ENCODE results near the gene DUSP28. TPM values are rescaled to one million over a fixed set of nuclear protein-coding genes. Genes with fewer than 3 reads are reported as not detected.

Gene DUSP28
- total RNA-seq, 2 donors from 2014 or later: 1.4 to 2.8 TPM

- TF ChIP-seq CTCF (conservative IDR thresholded peaks at IDR 0.05): peak; percentile 75
- no peaks in the 10 kb centered on the region for H3K9me3 Mint-ChIP-seq
- Histone ChIP-seq H3K9ac (ENCODE audit: extremely low read depth, low read length, poor library complexity, severe bottlenecking) (no peak overlapping the region), H3K4me3 (ENCODE audit: low read length) (no peak overlapping the region), H3K27me3 (ENCODE audit: control insufficient read depth, insufficient read depth, low read length, poor library complexity, severe bottlenecking) (no peaks in the 10 kb centered on the region), H3K4me1 (ENCODE audit: control insufficient read depth, insufficient read depth, low read length) (peaks cover 3% of the 10 kb centered on the region), H3K36me3 (ENCODE audit: control insufficient read depth, insufficient read depth, low read length) (peaks cover 8% of the 10 kb centered on the region), H3K9me3 (ENCODE audit: control insufficient read depth, low read length) (no peaks in the 10 kb centered on the region), H3K27ac (ENCODE audit: low read depth, low read length) (no peak overlapping the region)
- peaks cover 8% of the 10 kb centered on the region for H3K4me1 Mint-ChIP-seq
- H3K27me3 Mint-ChIP-seq (ENCODE audit: insufficient read depth): no peaks in the 10 kb centered on the region
- H3K27ac Mint-ChIP-seq: peak overlapping the region; percentile 73
- H3K36me3 Mint-ChIP-seq (ENCODE audit: low read depth): peaks cover 12% of the 10 kb centered on the region
- H3K4me3 Mint-ChIP-seq: no peak overlapping the region
- DNase-seq: peak; percentile 87
- 89 to 92% methylated on average over 15 to 27 of the region's 27 CpGs for WGBS, 2 experiments (ENCODE audit: insufficient coverage in 1 of 2, insufficient read length in 1 of 2)
Measured at GRCh38 chr2:240579771-240580614, 19.8 kb downstream of the DUSP28 start.

GRCh38 chr2:240581811-240582210, 21.7 kb downstream of the DUSP28 start:
- TF ChIP-seq CTCF (conservative IDR thresholded peaks at IDR 0.05): no peak
- H3K4me3 Mint-ChIP-seq: no peak overlapping the region
- H3K27me3 Mint-ChIP-seq (ENCODE audit: insufficient read depth): no peaks in the 10 kb centered on the region
- Histone ChIP-seq H3K4me1 (ENCODE audit: control insufficient read depth, insufficient read depth, low read length) (peaks cover 9% of the 10 kb centered on the region), H3K27ac (ENCODE audit: low read depth, low read length) (no peak overlapping the region), H3K27me3 (ENCODE audit: control insufficient read depth, insufficient read depth, low read length, poor library complexity, severe bottlenecking) (no peaks in the 10 kb centered on the region), H3K4me3 (ENCODE audit: low read length) (no peak overlapping the region), H3K9me3 (ENCODE audit: control insufficient read depth, low read length) (no peaks in the 10 kb centered on the region), H3K36me3 (ENCODE audit: control insufficient read depth, insufficient read depth, low read length) (peaks cover 8% of the 10 kb centered on the region), H3K9ac (ENCODE audit: extremely low read depth, low read length, poor library complexity, severe bottlenecking) (no peak overlapping the region)
- peaks cover 10% of the 10 kb centered on the region for H3K4me1 Mint-ChIP-seq
- DNase-seq: no peak
- H3K36me3 Mint-ChIP-seq (ENCODE audit: low read depth): peaks cover 12% of the 10 kb centered on the region
- H3K9me3 Mint-ChIP-seq: no peaks in the 10 kb centered on the region
- 84 to 100% methylated on average over 1 to 5 of the region's 5 CpGs for WGBS, 2 experiments (ENCODE audit: insufficient coverage in 1 of 2, insufficient read length in 1 of 2)
- no peak overlapping the region for H3K27ac Mint-ChIP-seq

- 67 to 96% methylated on average over 1 to 3 of the region's 3 CpGs for WGBS, 2 experiments (ENCODE audit: insufficient coverage in 1 of 2, insufficient read length in 1 of 2)
- no peak for TF ChIP-seq CTCF (conservative IDR thresholded peaks at IDR 0.05)
- H3K4me3 Mint-ChIP-seq: no peak overlapping the region
Measured at GRCh38 chr2:240582781-240583180, 22.6 kb downstream of the DUSP28 start.

More at GRCh38 chr2:240582781-240583180, 22.6 kb downstream of the DUSP28 start:
- Histone ChIP-seq H3K9ac (ENCODE audit: extremely low read depth, low read length, poor library complexity, severe bottlenecking) (no peak overlapping the region), H3K27me3 (ENCODE audit: control insufficient read depth, insufficient read depth, low read length, poor library complexity, severe bottlenecking) (no peaks in the 10 kb centered on the region), H3K4me3 (ENCODE audit: low read length) (no peak overlapping the region), H3K27ac (ENCODE audit: low read depth, low read length) (no peak overlapping the region), H3K4me1 (ENCODE audit: control insufficient read depth, insufficient read depth, low read length) (peaks cover 9% of the 10 kb centered on the region), H3K9me3 (ENCODE audit: control insufficient read depth, low read length) (no peaks in the 10 kb centered on the region), H3K36me3 (ENCODE audit: control insufficient read depth, insufficient read depth, low read length) (peaks cover 8% of the 10 kb centered on the region)
- DNase-seq: no peak
- Mint-ChIP-seq H3K27me3 (ENCODE audit: insufficient read depth) (no peaks in the 10 kb centered on the region), H3K9me3 (no peaks in the 10 kb centered on the region), H3K27ac (no peak overlapping the region), H3K36me3 (ENCODE audit: low read depth) (peaks cover 12% of the 10 kb centered on the region), H3K4me1 (peaks cover 17% of the 10 kb centered on the region)

Measured in endodermal cell (in vitro differentiated cells).